Neutrophil (primary cell): ENCODE measurements around the gene RSPH1.

ENCODE experiments used
- H3K27ac ChIP-seq: fragments of 200-600 bp; sonication (generic); 2 replicates; pipeline ENCODE4 v1.5.1; 2016; ENCODE audit warnings: mild to moderate bottlenecking, moderate library complexity
- H3K27me3 ChIP-seq: fragments of 200-600 bp; sonication (generic); 2 replicates; pipeline ENCODE4 v1.6.0; 2016; ENCODE audit warnings: mild to moderate bottlenecking
- H3K36me3 ChIP-seq: fragments of 200-600 bp; sonication (generic); 2 replicates; pipeline ENCODE4 v1.5.1; 2017
- H3K4me1 ChIP-seq, 2 experiments: fragments of 200-600 bp in 1 of 2; sonication (generic) in 1 of 2; 1 replicate in 1 of 2; 2 replicates in 1 of 2; pipeline versions ENCODE4 v1.5.1 to v1.6.1; 2013 to 2016; ENCODE audit warnings: low read depth in 1 of 2, low read length in 1 of 2, mild to moderate bottlenecking in 1 of 2, moderate library complexity in 1 of 2; ENCODE audit not compliant: control insufficient read depth in 1 of 2, insufficient read depth in 1 of 2
- H3K4me3 ChIP-seq, 2 experiments: fragments of 200-600 bp in 1 of 2; sonication (generic) in 1 of 2; 1 replicate in 1 of 2; 2 replicates in 1 of 2; pipeline ENCODE4 v1.5.1; 2013 to 2016; ENCODE audit warnings: low read depth in 1 of 2, low read length in 1 of 2, mild to moderate bottlenecking in 1 of 2, moderate library complexity in 1 of 2
- H3K9me3 ChIP-seq: fragments of 200-600 bp; sonication (generic); 2 replicates; pipeline ENCODE4 v1.5.1; 2016
- TF ChIP-seq, protein P1 (sequence below): fragments of 200-600 bp; sonication (generic); IDR thresholded peaks from 2 replicates; pipeline ENCODE4 v1.5.1; 2016; ENCODE audit warnings: antibody characterized with exemption

RSPH1 gene

DNA sequence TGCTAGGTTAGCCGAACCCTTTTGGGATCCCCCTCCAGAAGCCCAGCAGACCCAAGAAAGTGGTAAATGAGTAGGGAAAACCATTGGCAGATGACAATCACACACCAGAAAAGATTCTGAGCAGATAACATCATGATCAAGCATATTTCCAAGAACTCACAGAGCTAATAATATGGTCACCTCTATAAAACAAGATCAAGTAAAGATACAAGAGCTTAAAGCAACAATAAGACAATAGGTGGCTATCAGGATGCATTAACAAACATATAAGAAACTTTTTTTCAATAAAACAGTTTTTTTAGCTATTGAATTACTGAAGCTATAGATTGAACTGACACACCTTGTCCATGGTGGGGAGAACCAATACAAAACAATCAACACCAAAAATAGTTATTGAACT lies 63.3 kb downstream of the RSPH1 start:
- Histone ChIP-seq H3K9me3 (no peaks in the 10 kb centered on the region), H3K36me3 (no peaks in the 10 kb centered on the region), H3K4me3 (no peak overlapping the region), H3K4me1 (no peaks in the 10 kb centered on the region), H3K27me3 (peaks cover 6% of the 10 kb centered on the region), H3K27ac (no peak overlapping the region)
- TF ChIP-seq, protein P1, sequence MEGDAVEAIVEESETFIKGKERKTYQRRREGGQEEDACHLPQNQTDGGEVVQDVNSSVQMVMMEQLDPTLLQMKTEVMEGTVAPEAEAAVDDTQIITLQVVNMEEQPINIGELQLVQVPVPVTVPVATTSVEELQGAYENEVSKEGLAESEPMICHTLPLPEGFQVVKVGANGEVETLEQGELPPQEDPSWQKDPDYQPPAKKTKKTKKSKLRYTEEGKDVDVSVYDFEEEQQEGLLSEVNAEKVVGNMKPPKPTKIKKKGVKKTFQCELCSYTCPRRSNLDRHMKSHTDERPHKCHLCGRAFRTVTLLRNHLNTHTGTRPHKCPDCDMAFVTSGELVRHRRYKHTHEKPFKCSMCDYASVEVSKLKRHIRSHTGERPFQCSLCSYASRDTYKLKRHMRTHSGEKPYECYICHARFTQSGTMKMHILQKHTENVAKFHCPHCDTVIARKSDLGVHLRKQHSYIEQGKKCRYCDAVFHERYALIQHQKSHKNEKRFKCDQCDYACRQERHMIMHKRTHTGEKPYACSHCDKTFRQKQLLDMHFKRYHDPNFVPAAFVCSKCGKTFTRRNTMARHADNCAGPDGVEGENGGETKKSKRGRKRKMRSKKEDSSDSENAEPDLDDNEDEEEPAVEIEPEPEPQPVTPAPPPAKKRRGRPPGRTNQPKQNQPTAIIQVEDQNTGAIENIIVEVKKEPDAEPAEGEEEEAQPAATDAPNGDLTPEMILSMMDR: no peak

DNA sequence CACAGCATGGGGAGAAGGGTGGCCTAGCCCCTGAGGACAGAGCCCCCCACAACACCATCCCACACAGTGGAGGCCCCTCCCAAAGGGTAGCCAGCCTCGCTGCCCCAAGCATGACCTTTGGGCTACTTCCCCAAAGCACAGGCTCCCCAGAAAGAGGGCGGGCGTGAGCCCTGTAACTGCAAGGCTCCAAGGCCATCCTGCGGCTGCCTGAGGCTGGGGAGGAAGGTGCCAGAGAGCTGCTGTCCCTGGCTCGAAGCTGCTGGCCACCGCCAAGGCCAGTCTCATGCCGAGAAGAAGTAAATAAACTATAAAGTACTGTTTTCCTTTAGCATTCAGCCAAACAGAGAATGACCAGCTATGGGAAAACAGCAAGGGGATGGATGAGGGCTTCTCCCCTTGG lies 64.8 kb downstream of the RSPH1 start:
- Histone ChIP-seq H3K4me1 (no peaks in the 10 kb centered on the region), H3K4me3 (no peak overlapping the region), H3K27me3 (peaks cover 6% of the 10 kb centered on the region), H3K9me3 (no peaks in the 10 kb centered on the region), H3K27ac (no peak overlapping the region), H3K36me3 (no peaks in the 10 kb centered on the region)
- TF ChIP-seq, protein P1: no peak

DNA sequence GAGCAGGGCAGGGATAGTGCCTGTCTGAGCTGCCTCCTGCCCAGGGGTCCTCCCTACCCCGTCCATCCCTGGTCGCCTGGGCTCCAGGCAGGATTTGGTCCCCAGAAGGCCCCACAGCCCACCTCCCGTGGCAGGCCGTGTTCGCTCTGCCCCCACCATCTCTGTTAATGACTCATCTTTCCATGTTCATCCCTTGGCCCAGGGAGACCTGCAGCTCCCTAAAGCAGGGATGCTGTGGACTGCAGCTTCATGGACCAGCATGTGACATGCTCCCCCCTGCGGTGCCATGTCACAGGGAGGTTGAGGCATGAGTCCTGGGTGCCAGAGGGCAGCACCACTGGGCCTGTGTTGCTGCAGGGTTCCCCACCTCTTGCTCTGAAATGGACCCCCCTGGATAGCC lies 65.5 kb downstream of the RSPH1 start:
- no peaks in the 10 kb centered on the region for H3K9me3 ChIP-seq
- H3K4me3 ChIP-seq: no peak overlapping the region
- no peak overlapping the region for H3K27ac ChIP-seq
- H3K27me3 ChIP-seq: peaks cover 6% of the 10 kb centered on the region
- no peaks in the 10 kb centered on the region for H3K36me3 ChIP-seq
- TF ChIP-seq, protein P1: no peak
- H3K4me1 ChIP-seq: peaks cover under 1 to 2% of the 10 kb centered on the region in 2 experiments

DNA sequence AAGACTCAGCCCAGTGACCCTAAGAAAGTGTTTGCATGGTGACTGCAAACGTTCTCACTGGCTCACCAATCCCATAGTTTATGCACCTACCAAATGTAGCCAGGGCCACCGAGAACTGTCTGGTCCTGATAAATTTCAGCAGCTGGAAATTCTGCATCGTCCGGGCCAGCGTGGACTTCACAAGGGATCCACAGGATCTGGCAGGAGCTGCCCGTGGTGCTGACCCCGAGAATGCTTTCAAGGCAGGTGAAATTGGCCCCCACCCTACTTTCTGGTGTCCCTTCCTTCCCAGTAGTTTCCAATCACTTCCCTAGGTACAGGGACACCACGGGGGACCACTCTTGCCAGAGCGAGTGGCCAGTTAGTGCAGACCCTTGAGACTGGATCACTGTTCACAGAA lies 66.2 kb downstream of the RSPH1 start:
- Histone ChIP-seq H3K4me3 (no peak overlapping the region), H3K27me3 (peaks cover 6% of the 10 kb centered on the region), H3K36me3 (no peaks in the 10 kb centered on the region), H3K4me1 (peaks cover 7 to 9% of the 10 kb centered on the region in 2 experiments), H3K27ac (no peak overlapping the region), H3K9me3 (no peaks in the 10 kb centered on the region)
- TF ChIP-seq, protein P1: no peak

DNA sequence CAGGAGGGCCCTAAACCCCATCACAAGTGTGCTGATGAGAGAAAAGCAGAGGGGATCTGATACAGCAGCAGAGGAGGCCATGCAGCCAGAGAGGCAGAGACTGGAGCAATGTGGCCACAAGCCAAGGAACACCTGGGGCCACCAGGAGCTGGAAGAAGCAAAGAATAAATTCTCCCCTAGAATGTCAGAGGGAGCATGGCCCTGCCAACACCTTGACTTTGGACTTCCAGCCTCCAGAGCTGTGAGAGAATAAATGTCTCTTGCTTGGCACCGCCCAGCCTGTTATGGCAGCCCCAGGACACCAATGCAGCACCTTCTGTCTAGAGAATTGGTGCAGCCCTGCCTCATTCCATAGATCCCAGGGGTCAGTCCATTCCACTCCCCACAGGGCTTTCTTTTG lies 67.0 kb downstream of the RSPH1 start:
- Histone ChIP-seq H3K4me3 (no peak overlapping the region), H3K27me3 (peaks cover 4% of the 10 kb centered on the region), H3K4me1 (peaks cover 11 to 16% of the 10 kb centered on the region in 2 experiments), H3K27ac (no peak overlapping the region), H3K36me3 (no peaks in the 10 kb centered on the region), H3K9me3 (no peaks in the 10 kb centered on the region)
- TF ChIP-seq, protein P1: no peak
